ENCODE data around the gene QPCT. TPM values are rescaled to one million over a fixed set of nuclear protein-coding genes. Genes with fewer than 3 reads are reported as not detected.
A peak's percentile ranks its signal among the peaks of the same experiment; 100 is the strongest.
"Not testable (repeated sequence)": the region's sequence is repeated elsewhere in the genome, so short reads cannot be mapped to it uniquely, and the experiment has no call there.

Gene QPCT
- total RNA-seq, 1 donor from 2014 or later = 4.9 TPM

- no peak for TF ChIP-seq CTCF (IDR thresholded peaks at IDR 0.05)
- Histone ChIP-seq H3K9me3 (no peaks in the 10 kb centered on the region), H3K27me3 (no peaks in the 10 kb centered on the region), H3K4me1 (no peaks in the 10 kb centered on the region), H3K4me3 (no peak overlapping the region), H3K36me3 (no peaks in the 10 kb centered on the region), H3K27ac (no peak overlapping the region)
- intact Hi-C loops (cut with DNase I) = no loop called here
- peak; percentile 68 for ATAC-seq
- DNase-seq = no peak
These were observed 34.0 kb downstream of the QPCT start for GRCh38 chr2:37378411-37378810.

GRCh38 chr2:37379881-37380296, 35.5 kb downstream of the QPCT start:
- ATAC-seq (no peak), DNase-seq (no peak)
- Histone ChIP-seq H3K27me3 (no peaks in the 10 kb centered on the region), H3K36me3 (no peaks in the 10 kb centered on the region), H3K4me3 (no peak overlapping the region), H3K9me3 (no peaks in the 10 kb centered on the region), H3K4me1 (no peaks in the 10 kb centered on the region), H3K27ac (no peak overlapping the region)
- no peak for TF ChIP-seq CTCF (IDR thresholded peaks at IDR 0.05)
- intact Hi-C loops (cut with DNase I) = no loop called here

GRCh38 chr2:37380787-37381186, 36.4 kb downstream of the QPCT start:
- H3K9me3 ChIP-seq; H3K36me3 ChIP-seq; H3K4me3 ChIP-seq; intact Hi-C loops (cut with DNase I); H3K4me1 ChIP-seq; H3K27ac ChIP-seq; H3K27me3 ChIP-seq; ATAC-seq; DNase-seq: not testable (repeated sequence)

GRCh38 chr2:37384261-37384660, 39.8 kb downstream of the QPCT start:
- H3K9me3 ChIP-seq; DNase-seq; H3K4me3 ChIP-seq; H3K36me3 ChIP-seq; intact Hi-C loops (cut with DNase I); ATAC-seq; H3K4me1 ChIP-seq; H3K27me3 ChIP-seq; H3K27ac ChIP-seq: not testable (repeated sequence)

- Histone ChIP-seq H3K4me3 (no peak overlapping the region), H3K27me3 (no peaks in the 10 kb centered on the region), H3K9me3 (no peaks in the 10 kb centered on the region), H3K4me1 (peaks cover 17% of the 10 kb centered on the region), H3K27ac (no peak overlapping the region), H3K36me3 (no peaks in the 10 kb centered on the region)
- TF ChIP-seq CTCF (IDR thresholded peaks at IDR 0.05) = no peak
- intact Hi-C loops (cut with DNase I) = no loop called here
- ATAC-seq (no peak), DNase-seq (no peak)
These were observed 42.9 kb downstream of the QPCT start for GRCh38 chr2:37387148-37387835.

GRCh38 chr2:37388074-37388473, 43.6 kb downstream of the QPCT start:
- DNase-seq = no peak
- ATAC-seq = no peak
- no peak for TF ChIP-seq CTCF (IDR thresholded peaks at IDR 0.05)
- intact Hi-C loops (cut with DNase I) = no loop called here
- no peak overlapping the region for H3K4me3 ChIP-seq
- peaks cover 17% of the 10 kb centered on the region for H3K4me1 ChIP-seq
- H3K27me3 ChIP-seq = no peaks in the 10 kb centered on the region
- H3K27ac ChIP-seq = no peak overlapping the region
- no peaks in the 10 kb centered on the region for H3K9me3 ChIP-seq
- no peaks in the 10 kb centered on the region for H3K36me3 ChIP-seq

GRCh38 chr2:37389395-37389794, 45.0 kb downstream of the QPCT start:
- Histone ChIP-seq H3K4me1 (peaks cover 17% of the 10 kb centered on the region), H3K4me3 (no peak overlapping the region), H3K36me3 (no peaks in the 10 kb centered on the region), H3K27me3 (no peaks in the 10 kb centered on the region), H3K9me3 (no peaks in the 10 kb centered on the region), H3K27ac (no peak overlapping the region)
- ATAC-seq (no peak), DNase-seq (no peak)
- no peak for TF ChIP-seq CTCF (IDR thresholded peaks at IDR 0.05)
- intact Hi-C loops (cut with DNase I) = no loop called here

Data from upper lobe of right lung (tissue), 1 donor.